ENCODE data around the gene ZNHIT6. TPM values are rescaled to one million over a fixed set of nuclear protein-coding genes. Genes with fewer than 3 reads are reported as not detected.

The ZNHIT6 gene
- total and polyA plus RNA-seq, 2 donors (not counting 3 experiments of a cell fraction or from before 2014, with no cell fraction given), result 7.3 to 18.8 TPM

- no peaks in the 10 kb centered on the region for H3K9me3 ChIP-seq (replicated peaks; ENCODE audit: control insufficient read depth, insufficient read depth, low read length)
- TF ChIP-seq POLR2AphosphoS5 (IDR thresholded peaks at IDR 0.05; ENCODE audit: insufficient read depth, low read depth, low read length) (no peak), POLR2A (IDR thresholded peaks at IDR 0.05; ENCODE audit: low read depth, low read length) (no peak), CTCF (IDR thresholded peaks at IDR 0.05; ENCODE audit: extremely low read depth in 1 of 2, insufficient read depth in 1 of 2, low read depth in 1 of 2, low read length in 2 of 2) (no peak), MYC (IDR thresholded peaks at IDR 0.05; ENCODE audit: low read depth, low read length) (no peak), GATA2 (IDR thresholded peaks at IDR 0.05; ENCODE audit: insufficient read depth, insufficient read length, low read depth, low read length) (no peak), MAX (IDR thresholded peaks at IDR 0.05; ENCODE audit: insufficient read depth, insufficient read length) (no peak), EZH2 (IDR thresholded peaks at IDR 0.05; ENCODE audit: borderline replicate concordance, low read depth, low read length, severe bottlenecking) (no peak), JUN (IDR thresholded peaks at IDR 0.05; ENCODE audit: borderline replicate concordance, insufficient read depth, insufficient read length, low read depth) (no peak), FOS (IDR thresholded peaks at IDR 0.05; ENCODE audit: borderline replicate concordance, insufficient read depth, low read length) (no peak)
- POLR2A ChIA-PET, result no interaction called here
Measured at GRCh38 chr1:85599681-85600080, 108.6 kb downstream of the ZNHIT6 start.

More at GRCh38 chr1:85599681-85600080, 108.6 kb downstream of the ZNHIT6 start:
- H3K9me1 ChIP-seq (replicated peaks; ENCODE audit: control insufficient read depth, extremely low read depth, insufficient read depth, low read length), result no peaks in the 10 kb centered on the region
- no peaks in the 10 kb centered on the region for H3K79me2 ChIP-seq (ENCODE audit: control insufficient read depth, insufficient read depth, low read length)
- no peaks in the 10 kb centered on the region for H4K20me1 ChIP-seq (replicated peaks; ENCODE audit: control insufficient read depth, extremely low read depth, insufficient read depth, low read length)
- no peaks in the 10 kb centered on the region for H3K36me3 ChIP-seq (ENCODE audit: control insufficient read depth in 2 of 2, extremely low read depth in 1 of 2, insufficient read depth in 2 of 2, low read length in 2 of 2)
- H3K4me1 ChIP-seq (ENCODE audit: control insufficient read depth, extremely low read depth, insufficient read depth, low read length), result no peaks in the 10 kb centered on the region
- H3K4me3 ChIP-seq (replicated peaks in 1 of 3; ENCODE audit: insufficient read depth in 1 of 3, low read depth in 1 of 3, low read length in 3 of 3), result no peak overlapping the region
- CTCF ChIA-PET, result no interaction called here
- no TSS peak for BruUV-seq (replicated peaks)
- H3K27me3 ChIP-seq (ENCODE audit: control insufficient read depth in 2 of 2, insufficient read depth in 2 of 2, low read length in 2 of 2), result no peaks in the 10 kb centered on the region
- DNase-seq (ENCODE audit: low read depth, low spot score), result no peak
- FAIRE-seq, result no peak
- no peak overlapping the region for H3K27ac ChIP-seq (ENCODE audit: insufficient read depth, low read depth, low read length)
- no peak overlapping the region for H3K9ac ChIP-seq (replicated peaks; ENCODE audit: extremely low read depth, insufficient read depth, low read length)
- H3K4me2 ChIP-seq (ENCODE audit: insufficient read depth, low read length), result no peak overlapping the region
- intact Hi-C loops (cut with micrococcal nuclease), result no loop called here
- no peak overlapping the region for H2AFZ ChIP-seq (ENCODE audit: low read depth, low read length)
- dilution Hi-C loops (cut with MboI; ENCODE audit: extremely low pct_ligation_motif_present, low sequenced_read_pairs), result no loop called here

Other genes with a start within 250 kb of the ZNHIT6 start
- gene DDAH1, start 243.3 kb downstream of the ZNHIT6 start, total RNA-seq, result 72.0 and 75.2 TPM in 2 replicates
- 37.4 and 44.0 TPM in 2 replicates for gene DDAH1, start 243.3 kb downstream of the ZNHIT6 start, polyA plus RNA-seq
- 899 and 1,036 TPM in 2 replicates for gene CCN1, start 127.7 kb downstream of the ZNHIT6 start, total RNA-seq
- 462 and 516 TPM in 2 replicates for gene CCN1, start 127.7 kb downstream of the ZNHIT6 start, polyA plus RNA-seq